ENCODE measurements around the gene EEF2.
A peak's percentile ranks its signal among the peaks of the same experiment; 100 is the strongest.

The EEF2 gene

DNA sequence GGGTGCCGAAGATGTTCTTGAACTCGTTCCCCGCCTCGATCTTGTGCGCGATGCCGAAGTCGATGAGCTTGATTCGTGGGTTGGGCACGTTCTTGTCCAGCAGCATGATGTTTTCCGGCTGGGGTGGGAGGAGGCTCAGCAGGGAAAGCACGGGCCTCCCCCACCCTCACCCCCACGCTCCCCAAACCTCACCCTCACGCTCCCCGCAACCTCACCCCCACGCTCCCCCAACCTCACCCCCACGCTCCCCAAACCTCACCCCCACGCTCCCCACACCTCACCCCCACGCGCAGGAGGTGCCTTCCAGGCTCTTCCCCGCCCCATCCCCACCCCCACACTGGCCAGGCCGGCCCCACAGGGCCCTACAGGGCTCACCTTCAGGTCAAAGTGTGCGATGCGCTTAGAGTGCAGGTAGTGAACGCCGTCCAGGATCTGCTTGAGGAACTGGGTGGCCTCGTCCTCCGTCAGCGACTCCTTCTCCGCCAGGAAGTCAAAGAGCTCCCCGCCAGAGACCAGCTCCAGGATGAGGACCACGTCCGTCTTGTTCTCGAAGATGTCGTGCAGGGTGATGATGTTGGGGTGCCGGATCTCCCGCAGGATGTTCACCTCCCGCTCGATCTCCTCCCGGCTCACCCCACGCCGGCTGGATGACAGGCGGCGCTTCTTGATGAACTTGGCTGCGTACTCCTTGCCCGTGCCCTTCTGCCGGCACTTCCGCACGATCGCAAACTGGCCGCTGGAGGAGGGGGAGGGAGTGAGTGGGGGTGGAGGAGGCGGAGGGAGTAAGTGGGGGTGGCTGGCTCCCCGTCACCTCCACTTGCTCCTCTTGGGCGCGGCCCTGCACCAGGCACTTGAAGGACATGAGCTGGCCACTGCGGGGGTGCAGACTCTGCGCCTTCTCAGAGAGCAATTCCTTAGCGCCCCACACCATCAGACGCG is 20.7 kb downstream of the EEF2 start:
- Histone ChIP-seq H3K36me3 (peaks cover 81 to 84% (median 83%) of the 10 kb centered on the region in 3 donors), H3K4me3 (no peak overlapping the region), H3K27ac (peak overlapping the region in 1 of 2 donors; percentile 78), H3K4me1 (peaks cover 8 to 50% (median 46%) of the 10 kb centered on the region in 4 donors), H3K9me3 (no peaks in the 10 kb centered on the region), H3K27me3 (no peaks in the 10 kb centered on the region)
- DNase-seq, result no peak
- intact Hi-C loops (cut with DNase I; ENCODE audit: low total_unique reads), result loop anchor here (10.0 kb wide), 2 partner anchors 200 to 430 kb away; partner anchors contain the start of genes APBA3, MRPL54 and TEKTIP1
- TF ChIP-seq, protein P1, sequence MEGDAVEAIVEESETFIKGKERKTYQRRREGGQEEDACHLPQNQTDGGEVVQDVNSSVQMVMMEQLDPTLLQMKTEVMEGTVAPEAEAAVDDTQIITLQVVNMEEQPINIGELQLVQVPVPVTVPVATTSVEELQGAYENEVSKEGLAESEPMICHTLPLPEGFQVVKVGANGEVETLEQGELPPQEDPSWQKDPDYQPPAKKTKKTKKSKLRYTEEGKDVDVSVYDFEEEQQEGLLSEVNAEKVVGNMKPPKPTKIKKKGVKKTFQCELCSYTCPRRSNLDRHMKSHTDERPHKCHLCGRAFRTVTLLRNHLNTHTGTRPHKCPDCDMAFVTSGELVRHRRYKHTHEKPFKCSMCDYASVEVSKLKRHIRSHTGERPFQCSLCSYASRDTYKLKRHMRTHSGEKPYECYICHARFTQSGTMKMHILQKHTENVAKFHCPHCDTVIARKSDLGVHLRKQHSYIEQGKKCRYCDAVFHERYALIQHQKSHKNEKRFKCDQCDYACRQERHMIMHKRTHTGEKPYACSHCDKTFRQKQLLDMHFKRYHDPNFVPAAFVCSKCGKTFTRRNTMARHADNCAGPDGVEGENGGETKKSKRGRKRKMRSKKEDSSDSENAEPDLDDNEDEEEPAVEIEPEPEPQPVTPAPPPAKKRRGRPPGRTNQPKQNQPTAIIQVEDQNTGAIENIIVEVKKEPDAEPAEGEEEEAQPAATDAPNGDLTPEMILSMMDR (IDR thresholded peaks at IDR 0.05), result no peak

GRCh38 chr19:3963458-3964255 is 21.6 kb downstream of the EEF2 start:
- H3K36me3 ChIP-seq, result peaks cover 90 to 93% (median 92%) of the 10 kb centered on the region in 3 donors
- H3K4me1 ChIP-seq, result peaks cover 8 to 45% (median 40%) of the 10 kb centered on the region in 4 donors
- H3K9me3 ChIP-seq, result no peaks in the 10 kb centered on the region
- no peaks in the 10 kb centered on the region for H3K27me3 ChIP-seq
- H3K27ac ChIP-seq, result no peak overlapping the region
- H3K4me3 ChIP-seq, result no peak overlapping the region
- TF ChIP-seq, protein P1 (IDR thresholded peaks at IDR 0.05), result no peak
- no peak for DNase-seq
- intact Hi-C loops (cut with DNase I; ENCODE audit: low total_unique reads), result loop anchor here (10.0 kb wide), 2 partner anchors 199 to 429 kb away; partner anchors contain the start of genes APBA3, MRPL54 and TEKTIP1

DNA sequence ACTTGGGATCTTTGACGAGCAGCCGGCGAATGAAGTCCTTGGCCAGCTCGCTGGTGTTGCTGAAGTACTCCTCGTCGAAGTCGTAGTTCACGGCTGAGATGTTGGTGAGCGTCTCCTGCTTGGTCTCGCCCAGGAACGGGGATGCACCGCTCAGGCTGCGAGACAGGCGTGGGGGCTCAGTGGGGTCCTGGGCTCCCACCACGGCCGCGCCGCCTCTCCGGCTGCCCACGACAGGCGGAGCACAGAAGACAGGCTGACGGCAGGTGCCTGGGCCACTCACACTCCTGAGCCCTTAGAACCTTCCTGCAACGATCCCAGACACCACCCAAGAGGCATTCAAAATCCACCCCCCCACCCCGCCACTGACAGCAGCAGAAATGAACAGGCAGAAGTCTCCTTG is 24.3 kb downstream of the EEF2 start:
- intact Hi-C loops (cut with DNase I; ENCODE audit: low total_unique reads), result loop anchor here (10.0 kb wide), 2 partner anchors 196 to 426 kb away; partner anchors contain the start of genes APBA3, MRPL54 and TEKTIP1
- TF ChIP-seq, protein P1 (IDR thresholded peaks at IDR 0.05), result no peak
- Histone ChIP-seq H3K4me3 (no peak overlapping the region), H3K36me3 (peaks cover 89 to 98% (median 96%) of the 10 kb centered on the region in 3 donors), H3K4me1 (peaks cover 0 to 36% (median 20%) of the 10 kb centered on the region in 4 donors), H3K27me3 (no peaks in the 10 kb centered on the region), H3K27ac (no peak overlapping the region), H3K9me3 (no peaks in the 10 kb centered on the region)
- no peak for DNase-seq

GRCh38 chr19:3959766-3960131 is 25.5 kb downstream of the EEF2 start:
- Histone ChIP-seq H3K36me3 (peaks cover 85 to 93% (median 86%) of the 10 kb centered on the region in 3 donors), H3K27ac (no peak overlapping the region), H3K4me1 (peaks cover 0 to 36% (median 10%) of the 10 kb centered on the region in 4 donors), H3K27me3 (no peaks in the 10 kb centered on the region), H3K9me3 (no peaks in the 10 kb centered on the region), H3K4me3 (no peak overlapping the region)
- intact Hi-C loops (cut with DNase I; ENCODE audit: low total_unique reads), result loop anchor here (10.0 kb wide), 2 partner anchors 195 to 425 kb away; partner anchors contain the start of genes APBA3, MRPL54 and TEKTIP1
- DNase-seq, result no peak
- TF ChIP-seq, protein P1 (IDR thresholded peaks at IDR 0.05), result no peak
